Activated naive CD4-positive, alpha-beta T cell treated with Interleukin-2 at 50 U/mL for 16 hours (primary cell): ENCODE results near the gene SPATS2L.

Source experiments
- DNase-seq: peaks from one replicate; pipeline ENCODE4 v3.0.0-alpha.2; 2020

Gene SPATS2L

DNA sequence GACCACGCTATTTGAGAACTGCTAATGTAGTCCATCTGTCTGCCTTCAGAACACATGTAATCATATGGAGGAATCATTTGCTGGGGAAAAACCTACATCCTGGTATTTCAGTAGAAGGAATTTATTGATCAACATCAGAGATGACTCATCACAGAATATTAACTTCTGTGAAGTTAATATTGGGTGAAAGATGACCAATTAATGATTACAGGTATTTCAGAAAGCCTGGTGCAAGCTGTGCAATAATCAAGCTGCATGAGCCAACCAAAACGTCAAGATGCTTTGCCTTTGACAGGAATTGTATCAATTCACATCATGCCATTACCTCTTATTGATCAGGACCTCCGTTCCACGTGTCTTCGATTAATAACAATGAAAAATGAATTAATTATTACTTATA, 9.4 kb upstream of the SPATS2L start:
- DNase-seq: no peak

DNA sequence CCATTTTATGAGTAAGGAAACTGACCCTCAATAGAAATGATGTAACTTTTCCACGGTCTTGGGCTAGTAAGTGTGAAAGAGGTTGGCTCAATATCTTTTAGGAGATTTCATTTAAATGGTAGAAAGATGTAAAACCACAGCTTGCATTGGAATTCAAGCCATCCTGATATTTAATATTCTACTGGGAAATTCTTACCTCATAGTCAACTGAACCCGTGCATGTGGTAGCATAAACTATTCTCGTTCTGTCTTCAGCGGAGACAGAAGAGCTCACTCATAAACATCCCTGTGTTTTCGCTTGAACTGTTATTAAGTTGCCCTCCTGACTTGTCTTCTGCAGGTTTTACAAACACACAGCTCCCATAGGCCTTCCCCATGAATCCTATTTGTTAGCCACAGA, 8.5 kb upstream of the SPATS2L start:
- no peak for DNase-seq

DNA sequence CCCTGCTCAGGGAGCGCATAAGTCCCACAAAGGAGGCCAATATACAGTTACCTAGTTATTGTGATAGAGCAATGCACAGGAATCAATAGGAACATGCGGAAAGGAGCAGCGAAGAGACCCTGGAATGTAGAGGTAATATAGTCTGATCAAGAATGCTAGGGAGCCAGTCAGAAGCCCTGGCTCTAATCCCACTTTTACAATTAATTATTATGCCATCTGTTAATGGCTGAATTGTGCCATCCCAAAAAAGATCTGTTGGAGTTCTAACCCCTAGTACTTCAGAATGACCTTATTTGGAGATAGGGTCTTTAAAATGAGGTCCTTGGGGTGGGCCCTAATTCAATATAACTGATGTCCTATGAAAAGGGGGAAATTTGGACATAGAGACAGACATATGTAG, 7.7 kb upstream of the SPATS2L start:
- DNase-seq: no peak

DNA sequence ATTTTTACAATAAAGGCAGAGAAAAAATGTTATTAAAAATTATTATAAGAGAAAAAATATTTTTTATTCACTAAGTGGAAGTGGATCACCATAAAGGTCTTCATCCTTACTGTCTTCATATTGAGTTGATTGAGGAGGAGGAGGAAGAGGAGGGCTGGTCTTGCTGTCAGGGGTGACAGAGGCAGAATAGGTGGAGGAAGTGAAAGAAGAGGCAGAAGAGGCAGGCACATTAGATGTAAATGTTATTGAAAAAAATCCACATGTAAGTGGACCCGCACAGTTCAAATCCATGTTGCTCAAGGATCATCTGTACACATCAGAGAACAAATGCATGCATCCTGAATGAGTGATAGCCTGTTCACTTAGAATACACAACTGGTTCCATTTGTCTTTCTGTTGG, 6.4 kb upstream of the SPATS2L start:
- no peak for DNase-seq

DNA sequence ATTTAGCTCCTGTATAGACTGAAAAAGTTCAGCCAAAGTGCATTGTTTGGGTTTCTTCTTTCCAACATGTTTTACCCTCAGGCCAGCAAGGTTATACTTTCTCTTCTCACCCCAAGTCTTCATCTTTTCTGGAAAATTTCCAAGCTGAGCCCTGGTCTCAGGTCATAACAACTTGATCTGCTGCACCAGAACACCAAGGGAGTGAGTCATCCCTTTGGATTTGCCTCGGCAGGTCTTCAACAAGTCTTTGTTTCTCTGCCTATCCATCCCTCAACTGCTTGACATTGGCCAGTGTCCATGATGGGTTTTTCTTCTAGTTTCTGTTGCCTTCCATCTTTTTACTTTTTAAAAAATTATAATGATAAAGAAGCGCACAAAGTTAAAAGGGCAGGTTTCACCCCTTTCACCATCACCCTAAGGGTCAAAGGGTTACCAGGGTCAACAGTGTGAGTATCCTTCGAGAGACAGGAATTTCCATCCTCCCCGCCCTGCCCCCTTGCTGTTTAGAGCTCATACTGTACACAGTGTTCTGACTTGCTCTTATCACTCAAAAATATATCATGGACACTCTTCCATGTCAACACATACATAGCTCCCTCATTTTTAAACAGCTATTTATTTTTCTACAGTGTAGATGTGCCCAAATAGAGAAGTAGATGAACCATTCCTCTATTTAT, 5.7 kb upstream of the SPATS2L start:
- no peak for DNase-seq

DNA sequence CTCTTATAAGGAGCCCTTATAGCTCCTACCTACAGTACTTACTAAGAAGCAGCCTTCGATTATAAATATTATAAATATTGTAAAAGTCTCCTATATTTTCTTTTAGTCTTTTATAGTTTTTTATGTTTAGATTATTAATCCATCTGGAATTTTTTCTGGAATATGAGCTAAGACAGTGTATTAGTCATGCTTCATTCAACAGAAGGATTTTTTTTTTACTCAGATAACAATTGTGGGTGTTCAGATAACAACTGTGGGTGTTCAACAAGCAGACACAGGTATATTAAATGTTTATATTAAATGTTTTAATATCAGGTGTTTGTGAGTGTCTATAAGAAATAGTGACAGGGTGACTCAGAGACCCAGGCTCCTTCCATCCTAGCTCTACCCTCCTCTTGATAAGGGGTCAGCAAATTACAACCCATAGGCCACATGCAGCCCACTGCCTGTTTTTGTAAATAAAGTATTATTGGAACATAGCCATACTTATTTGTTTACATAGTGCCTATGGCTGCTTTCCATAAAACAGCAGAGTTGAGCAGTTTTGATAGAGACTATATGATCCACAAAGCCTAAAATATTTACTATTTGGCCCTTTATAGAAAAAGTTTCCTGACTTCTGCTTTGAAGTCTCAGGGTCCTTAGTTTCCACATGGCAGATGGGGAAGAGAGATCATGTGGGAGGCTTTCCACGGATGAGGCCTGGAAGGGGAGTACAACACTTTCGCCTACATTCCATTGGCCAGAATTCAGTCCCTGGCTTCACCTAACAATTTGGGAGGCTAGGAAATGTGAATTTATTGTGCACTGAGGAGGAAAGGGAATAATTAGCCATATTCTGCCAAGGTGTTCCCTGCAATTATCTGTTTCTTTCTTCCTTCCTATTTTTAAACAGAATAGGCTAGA, 4.3 kb upstream of the SPATS2L start:
- no peak for DNase-seq

DNA sequence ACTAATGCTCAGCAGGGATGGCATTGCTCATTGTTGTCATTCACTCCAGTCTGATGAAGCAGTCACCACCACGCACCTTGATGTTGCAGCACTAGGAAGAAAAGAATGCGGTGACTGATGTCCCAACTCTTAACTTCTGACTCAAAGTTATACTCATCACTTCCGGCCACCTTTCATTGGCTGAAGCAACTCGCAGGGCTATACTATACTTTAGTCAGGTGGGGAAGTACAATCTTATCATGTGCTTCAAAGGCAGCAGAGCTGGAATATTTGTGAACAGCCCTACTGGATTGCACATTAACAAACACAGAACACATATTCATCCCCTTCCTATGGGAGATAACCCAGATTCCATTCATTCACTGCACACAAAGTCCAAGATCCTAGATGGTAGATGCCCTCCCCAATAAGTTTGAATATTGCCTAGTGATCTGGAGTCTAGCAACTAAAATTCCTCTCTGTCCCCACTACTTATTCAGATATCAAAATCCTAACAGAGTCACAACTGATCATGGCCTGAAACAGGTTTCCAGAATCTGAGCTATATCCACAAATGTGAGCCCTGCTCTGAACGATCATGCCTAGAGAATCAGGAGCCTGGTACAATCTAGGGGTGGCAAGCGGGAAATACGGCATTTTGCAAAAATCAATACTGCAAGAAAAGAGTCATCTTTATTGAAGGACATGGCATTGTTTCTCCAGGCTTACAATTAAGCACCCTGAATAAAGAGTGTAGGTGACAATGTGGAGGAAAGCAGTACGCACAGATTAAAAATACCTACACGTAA, 3.4 kb upstream of the SPATS2L start:
- DNase-seq: peak; percentile 4

DNA sequence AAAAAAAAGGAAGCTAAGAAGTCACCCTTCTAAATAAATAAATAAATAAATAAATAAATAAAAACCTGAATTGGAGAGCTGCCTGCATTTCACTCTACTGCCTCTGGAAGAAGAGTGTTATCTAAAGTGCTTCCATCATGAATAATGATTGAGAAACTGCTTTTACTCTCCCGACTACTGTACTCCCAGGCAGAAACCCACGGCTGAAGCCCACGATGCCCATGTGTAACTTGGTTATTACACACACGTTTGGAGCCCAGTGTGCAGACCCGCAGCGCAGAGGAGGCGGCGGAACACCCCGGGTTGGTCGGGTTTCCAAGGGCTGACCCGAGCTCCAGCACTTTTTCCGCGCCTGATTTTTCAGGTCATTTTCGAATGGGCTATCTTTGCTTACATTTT, 697 bp upstream of the SPATS2L start:
- peak; percentile 6 for DNase-seq

DNA sequence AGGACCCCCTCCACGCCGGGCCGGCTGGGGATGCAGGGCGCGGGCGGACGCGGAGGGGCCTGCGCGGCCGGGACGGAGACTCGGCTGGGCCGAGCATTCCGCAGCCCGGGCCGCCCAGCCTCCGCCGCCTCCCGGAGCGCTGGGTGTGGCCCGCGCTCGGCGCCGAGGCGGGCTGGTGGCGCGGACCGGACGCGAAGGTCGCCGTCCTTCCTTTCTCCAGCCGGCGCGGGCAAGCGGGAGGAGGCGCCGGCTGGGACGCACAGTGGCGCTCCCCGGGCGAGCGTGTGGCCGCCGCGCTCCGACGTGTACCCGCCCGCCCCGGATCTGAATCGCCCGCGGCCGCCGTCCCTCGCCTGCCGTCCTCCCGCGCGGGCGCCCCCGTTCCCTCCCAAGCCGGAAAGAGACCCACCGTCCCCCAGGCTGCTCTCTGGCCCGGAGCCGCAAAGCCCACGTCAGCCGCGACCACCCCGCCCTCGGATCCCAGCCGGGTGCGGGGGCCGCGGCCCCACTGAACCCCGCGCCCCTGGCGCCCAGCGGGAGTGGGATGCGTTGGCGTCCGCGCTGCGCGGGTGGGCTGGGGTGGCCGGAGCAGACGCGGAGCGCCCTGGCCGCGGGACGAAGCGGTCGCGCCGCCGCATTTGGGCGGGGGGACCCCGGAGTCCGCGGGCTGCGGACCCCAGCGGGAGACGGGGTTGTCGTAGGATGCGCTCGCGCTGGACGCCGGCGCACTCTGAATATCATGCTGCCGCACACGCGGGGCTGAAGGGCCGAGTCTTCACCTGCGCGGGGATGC, 634 bp downstream of the SPATS2L start:
- DNase-seq: peak; percentile 27

DNA sequence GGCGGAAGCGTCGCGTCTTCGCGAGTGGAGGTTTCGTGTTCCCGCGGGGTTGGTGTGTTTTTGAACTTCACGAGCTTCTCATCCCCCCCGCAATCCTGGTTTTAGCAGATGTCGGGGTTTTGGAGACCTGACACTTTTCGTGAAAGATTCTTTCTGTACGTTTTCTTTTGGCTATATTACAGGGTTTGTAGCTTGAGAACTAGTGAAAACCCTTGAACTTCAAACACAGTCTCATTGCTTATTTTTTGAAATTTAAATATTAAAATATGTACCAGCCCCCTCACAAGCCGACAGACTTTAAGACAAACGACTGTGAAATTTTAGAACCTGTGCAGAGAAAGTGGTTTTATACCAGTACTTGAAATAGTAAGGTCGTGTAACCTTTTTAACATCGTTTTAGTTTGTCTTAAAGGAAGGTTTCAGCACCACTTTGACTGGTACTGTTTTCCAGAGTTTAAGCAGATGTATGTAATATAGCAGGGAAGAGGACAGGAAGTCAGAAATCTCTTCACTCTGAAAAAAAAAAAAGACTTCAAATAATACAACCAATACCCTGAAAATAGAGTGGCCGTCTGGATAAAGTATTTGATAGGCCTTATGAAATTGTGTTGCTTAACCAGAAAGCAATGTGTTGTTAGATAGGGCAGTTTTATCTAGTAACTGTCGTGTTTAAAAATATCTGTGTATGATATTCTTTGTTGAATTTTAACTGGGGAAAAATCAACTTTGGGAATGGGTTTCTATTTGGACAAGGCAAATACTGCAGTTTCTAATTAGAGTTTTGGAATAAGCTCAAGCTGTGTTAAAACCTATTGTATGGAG, 1.4 kb downstream of the SPATS2L start:
- no peak for DNase-seq

DNA sequence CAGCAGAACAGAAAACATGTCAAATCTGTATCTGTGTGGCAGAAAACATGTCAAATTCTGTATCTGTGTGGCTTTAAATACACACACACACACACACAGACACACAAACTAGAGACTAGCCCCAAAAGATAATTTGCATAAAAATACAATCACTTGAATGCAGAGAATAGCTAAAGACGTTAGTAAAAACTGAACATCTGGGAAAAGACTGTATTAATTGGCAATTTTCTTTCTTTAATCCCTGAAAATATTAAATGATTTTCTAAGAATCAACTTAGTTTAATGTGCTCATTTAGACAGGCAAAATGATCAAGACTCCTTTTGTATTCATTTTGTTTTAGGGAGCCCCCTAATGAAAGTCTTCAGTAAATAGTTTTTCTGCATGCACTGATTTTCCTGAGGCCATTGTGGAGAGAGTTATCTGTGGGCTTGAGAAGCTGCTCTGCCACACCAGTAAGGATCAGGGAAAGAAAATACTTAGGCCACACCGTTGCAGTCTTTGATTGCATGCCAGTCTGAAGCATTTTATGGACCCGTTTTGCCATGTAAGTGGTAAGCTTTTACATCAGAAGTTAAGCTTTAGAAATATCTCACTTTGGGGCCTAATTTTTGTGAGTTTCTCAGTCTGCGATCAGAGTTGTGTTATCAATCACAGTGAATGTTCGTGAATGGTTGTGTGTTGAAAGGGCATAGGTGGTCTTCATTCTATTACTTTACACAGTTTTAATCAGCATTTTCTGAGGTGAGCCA, 2.2 kb downstream of the SPATS2L start:
- no peak for DNase-seq

DNA sequence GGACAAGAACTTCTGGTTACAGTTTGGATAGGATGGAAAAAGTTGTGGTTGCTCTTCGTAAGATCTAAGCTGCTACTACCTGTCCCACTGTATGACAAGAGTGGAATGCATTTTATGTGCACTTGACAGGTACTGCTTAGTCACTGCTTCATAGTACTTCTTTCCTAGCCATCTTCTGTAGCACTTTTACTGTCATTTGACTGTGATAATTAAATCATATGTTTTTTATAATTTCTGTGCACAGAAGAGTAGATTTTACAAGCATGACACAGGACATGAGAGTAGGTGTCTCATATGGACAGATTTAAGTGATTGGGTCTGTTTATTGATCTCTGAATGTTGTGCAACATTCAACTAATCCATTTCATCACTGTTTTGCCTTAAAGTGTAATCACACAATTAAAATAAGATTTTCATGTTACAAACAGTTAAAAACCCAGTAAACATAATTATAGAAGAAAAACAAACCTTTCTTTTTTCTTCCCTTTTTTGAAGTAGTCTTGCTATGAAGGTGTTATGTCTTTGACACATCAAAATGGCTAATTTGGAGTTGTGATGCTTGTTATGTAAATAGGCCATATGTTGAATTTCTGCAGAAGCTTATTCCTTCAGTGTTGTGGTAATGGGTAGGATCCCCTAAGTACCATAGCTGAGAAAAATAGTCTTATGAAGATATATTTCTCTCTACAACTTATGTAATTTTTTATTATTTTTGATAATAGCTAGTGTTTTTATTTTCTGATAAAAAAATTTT, 3.0 kb downstream of the SPATS2L start:
- no peak for DNase-seq

DNA sequence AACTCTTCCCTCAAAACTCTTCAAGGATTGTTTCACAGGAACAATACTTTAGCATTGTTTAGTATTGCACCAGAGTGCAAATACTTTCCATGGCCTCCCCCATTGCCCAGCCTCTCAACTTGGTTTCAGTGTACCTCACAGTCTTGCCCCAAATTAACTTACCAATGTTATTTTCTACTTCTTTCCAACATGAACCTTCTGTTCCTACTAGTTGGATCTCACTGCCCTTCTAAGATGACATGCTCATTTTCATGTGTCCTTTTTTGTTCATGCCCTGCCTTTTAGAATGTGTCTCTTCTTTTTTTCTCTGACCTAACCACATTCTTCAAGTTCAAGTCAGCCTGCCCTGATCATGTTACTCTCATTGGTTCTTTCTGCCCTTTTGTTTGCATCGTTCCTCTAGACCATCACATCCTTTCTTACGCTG, 4.1 kb downstream of the SPATS2L start:
- DNase-seq: no peak

DNA sequence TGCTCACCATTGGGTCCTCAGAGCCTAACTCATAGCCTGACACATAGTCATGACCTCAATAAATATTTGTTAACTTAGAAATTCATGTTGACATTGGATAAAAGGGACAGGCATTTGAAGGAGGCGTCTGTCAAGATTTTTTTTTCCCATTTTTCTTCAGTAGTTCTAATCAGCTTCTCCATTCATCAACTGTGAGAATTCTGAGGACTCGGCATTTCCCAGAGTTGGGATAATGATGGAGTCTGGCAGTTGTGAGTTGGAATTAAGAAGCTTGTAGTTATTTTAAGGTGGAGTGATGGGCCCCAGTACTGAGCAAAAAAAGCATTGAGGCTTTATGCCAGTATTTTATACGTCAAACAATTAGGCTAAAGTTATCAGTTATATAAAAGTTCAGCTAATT, 4.6 kb downstream of the SPATS2L start:
- no peak for DNase-seq

DNA sequence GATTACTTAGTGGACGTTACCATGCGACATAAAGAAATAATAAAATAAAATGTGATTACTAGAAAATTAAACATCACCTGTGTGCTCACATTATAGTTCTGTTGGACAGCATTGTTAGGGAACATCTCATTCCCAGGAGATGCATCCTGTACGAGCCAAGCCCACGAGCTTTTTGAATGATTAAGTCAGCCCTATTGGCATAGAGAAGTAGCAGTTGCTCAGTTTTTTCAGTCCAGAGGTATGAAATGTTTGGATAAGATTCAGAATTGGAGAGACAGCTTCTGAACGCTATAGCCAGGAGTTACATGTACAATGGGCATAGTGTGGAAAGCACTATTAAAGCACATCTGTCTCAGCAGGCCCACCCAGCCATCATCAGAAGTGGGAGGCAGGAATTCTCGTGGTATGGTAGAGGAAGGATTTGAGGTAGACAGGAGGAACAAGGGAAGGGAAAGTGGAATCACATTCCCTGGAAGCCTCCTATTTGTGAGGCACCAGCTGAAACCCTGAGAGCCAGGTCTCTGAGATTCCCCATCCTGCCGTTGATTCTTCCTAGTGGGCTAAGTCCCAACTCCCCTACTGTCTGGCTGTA, 8.6 kb downstream of the SPATS2L start:
- no peak for DNase-seq

DNA sequence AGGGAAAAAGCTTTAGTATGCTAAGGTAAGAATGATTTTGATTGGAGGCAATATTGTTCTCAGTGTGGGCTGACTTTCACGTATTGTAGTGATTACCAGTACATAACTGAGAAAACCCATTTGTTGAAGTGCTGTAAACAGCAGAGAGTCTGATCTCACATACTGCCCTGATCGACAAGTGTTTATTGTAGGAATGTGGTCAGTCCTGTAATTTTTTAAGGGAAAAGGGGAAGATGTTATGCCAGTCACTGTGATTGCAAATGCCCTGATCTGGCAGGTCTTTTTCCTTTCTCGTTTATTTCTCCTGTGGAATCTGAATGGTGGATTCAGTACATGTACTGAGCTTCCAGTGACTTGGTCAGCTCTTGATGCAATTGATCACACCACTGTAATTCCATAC, 11.5 kb downstream of the SPATS2L start:
- no peak for DNase-seq

DNA sequence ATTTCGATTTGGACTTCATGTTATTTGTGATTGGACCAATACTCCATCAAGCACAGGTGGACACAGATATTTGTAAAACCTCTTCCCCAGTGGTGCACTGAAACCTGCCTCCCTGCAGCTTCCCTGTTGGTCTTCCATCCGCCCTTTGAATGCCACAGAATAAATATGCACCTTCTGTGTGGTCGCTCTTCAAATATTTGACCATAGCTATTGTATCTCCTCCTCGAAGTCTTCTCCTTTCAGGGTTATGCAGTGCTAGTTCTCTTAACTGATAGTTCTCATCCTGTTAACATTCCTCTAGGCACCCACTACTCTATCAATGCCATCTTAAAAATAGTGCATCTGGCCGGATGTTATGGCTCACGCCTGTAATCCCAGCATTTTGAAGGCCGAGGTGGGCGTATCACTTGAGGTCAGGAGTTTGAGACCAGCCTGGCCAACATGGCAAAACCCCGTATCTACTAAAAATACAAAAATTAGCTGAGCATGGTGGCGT, 12.5 kb downstream of the SPATS2L start:
- no peak for DNase-seq

DNA sequence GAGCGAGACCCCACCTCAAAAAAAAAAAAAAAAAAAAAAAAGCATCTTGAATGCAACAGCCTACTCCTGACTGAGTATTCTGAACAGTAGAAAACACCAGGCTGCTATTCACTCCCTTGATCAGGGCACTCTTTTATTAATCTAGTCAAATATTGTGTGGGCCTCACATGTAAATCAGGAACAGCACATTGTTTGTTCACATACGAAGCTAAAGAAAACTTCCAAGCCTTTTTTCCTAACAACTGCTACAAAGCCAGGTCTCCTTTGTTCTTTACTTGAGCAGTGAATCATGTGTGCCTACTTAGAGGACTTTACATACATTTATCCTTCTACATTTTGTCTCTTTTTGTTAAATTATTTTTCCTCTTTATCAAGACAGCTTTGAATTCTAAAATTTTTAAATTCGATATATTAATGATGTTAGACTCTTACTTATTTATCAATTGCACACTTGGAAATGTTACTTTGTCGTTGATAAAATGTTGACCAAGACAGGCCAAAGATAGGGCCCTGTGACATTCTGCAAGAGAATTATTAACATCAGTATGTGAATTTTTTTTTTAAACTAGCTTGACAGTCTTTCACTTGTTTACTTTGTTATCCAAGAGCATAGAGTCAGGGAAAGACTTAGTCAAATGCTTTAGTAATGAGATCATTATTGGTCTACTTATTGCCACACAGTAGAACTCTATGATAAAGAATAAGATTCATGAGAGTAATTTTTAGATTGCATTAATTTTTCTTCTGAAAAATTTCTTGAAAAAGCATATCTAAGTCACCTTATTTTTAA, 13.2 kb downstream of the SPATS2L start:
- no peak for DNase-seq

DNA sequence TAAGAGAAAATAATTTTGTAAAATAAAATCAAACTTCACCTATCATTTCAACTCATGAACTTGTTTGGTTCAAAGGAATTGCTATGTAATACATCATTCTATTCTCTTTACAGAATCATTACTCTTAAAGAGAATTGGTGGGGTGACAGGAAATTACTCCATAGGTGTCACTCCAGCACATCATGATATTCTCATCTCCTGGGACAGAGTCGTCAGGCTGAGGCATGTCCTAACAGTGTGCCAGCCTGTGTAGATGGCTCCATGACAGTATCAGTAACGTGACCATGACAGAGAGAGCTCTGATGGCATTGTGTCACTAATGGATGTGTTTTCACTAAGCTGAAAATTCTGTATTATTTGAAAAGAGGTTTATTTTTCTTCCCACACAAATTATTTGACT, 13.9 kb downstream of the SPATS2L start:
- DNase-seq: no peak
